GM18907 (cell line): Measurements from ENCODE around the gene TFAP2E.

ENCODE experiments used
- ATAC-seq: cut with Tn5 transposase; IDR thresholded peaks from one replicate; pipeline ENCODE4 v1.9.1; 2021; ENCODE audit warnings: mild to moderate bottlenecking, moderate library complexity; ENCODE audit not compliant: unreplicated experiment

TFAP2E gene

DNA sequence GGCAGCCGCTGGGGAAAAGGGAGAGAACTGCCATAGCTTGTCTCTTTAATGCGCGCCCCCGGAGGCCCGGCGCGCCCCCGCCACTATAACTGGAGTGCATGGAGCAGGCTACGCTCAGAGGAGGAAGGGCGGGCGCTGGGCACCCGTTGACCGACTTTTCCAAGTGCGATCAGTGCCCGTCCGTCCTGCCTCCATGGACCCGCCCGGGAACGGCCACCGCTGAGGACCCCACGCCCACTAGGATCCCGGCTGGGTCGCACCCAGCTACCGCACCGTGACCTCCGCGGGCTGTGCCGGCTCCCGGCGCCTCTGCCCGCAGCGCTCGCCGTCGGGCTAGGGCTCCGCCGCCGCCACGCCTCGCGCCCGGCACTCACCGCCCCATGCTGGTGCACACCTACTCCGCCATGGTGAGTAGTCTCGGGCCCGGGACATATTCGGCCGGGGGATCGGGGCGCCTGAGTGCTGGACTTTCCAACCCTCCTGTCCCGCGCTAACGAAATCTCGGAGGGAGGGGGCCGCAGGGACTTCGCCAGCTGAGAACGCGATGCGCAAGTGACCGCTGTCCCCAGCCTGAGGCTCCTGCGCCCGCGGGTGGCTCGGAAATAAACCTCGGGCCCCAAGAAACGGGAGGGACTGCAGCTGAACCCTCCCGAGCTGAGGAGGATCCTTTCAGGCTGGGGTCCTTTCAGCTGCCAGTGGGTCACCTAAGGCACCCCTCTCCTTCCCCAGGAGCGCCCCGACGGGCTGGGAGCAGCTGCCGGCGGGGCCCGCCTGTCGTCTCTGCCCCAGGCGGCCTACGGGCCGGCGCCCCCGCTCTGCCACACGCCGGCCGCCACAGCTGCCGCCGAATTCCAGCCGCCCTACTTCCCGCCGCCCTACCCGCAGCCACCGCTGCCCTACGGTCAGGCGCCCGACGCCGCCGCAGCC, at the start of gene TFAP2E:
Gene TFAP2E, plus strand, starts transcription at position 117 of the 927 bp plus-strand sequence. Its CDS starts 264 bp downstream, at position 381.
- no peak for ATAC-seq

DNA sequence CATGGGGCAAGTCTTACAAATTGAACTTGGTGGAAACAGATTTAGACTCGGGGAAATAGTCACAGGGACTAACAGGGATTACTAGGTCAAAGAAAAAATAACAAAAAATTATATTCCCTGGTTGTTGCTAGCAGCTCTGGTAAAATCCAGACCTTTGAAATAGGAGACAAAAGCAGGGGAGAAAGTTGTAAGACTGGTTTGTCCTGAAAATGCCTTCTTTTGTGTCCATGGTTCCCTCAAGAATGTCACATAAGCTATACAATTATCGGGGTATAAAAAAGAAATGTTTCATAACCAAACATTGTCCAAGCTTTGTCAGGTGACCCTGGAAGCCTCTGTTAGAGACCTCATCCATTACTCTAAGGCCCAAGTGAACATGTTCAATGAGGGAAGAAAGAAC, 49.0 kb upstream of the TFAP2E start:
- ATAC-seq = no peak

DNA sequence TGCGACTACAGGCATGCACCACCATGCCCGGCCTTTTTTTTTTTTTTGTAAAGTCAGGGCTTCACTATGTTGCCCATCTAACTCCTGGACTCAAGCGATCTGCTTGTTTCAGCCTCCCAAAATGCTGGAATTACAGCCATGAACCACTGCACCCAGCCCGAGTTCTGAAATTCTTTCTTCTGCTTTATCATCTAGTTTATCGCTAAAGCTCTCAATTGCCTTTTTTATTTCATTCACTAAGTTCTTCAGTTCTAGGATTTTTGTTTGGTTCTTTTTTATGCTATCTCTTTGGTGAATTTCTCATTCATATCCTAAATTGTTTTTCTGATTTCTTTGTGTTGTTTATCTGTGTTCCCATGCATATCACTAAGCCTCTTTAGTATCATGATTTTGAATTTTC, 42.9 kb upstream of the TFAP2E start:
- no peak for ATAC-seq

- no peak for ATAC-seq
These were observed 42.2 kb upstream of the TFAP2E start for GRCh38 chr1:35530946-35531345.

- ATAC-seq = no peak
These were observed 41.7 kb upstream of the TFAP2E start for GRCh38 chr1:35531368-35531767.

GRCh38 chr1:35532497-35533223, 40.5 kb upstream of the TFAP2E start:
- no peak for ATAC-seq

DNA sequence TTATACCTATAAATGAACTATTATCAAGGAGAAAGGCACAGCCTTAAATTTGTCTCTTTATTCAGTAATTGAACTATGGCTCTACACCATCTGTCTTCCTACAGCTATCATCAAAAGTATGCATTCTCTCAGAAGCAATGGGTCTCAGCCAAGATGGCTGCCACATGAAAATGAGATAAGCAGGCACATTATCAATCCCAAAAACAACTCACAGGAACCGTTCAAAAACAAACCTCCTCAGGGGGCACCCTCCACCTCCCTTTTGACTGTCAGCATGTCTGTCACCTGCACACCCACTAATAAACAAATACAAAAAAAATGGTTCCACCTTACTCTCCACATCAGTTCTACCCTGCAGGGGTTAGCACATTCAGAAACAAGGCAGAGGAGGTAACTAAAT, 39.5 kb upstream of the TFAP2E start:
- no peak for ATAC-seq

DNA sequence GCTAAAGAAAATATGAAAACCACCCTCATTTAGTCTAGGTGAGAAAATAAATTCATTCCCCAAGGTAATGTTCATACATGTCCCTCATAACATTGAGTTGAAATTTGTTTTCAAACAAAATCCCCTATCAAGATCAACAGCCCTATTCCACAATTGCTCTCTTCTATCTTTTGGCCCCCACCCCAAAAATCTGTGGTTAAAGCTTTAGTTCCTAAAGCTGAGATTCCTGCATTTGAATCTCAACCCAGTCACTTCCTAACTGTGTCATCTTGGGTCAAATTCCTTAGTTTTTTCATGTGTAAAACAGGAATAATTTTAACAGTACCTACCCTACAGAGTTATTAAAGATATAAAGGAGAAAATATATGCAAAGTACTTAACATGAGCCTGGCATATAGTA, 37.9 kb upstream of the TFAP2E start:
- no peak for ATAC-seq

DNA sequence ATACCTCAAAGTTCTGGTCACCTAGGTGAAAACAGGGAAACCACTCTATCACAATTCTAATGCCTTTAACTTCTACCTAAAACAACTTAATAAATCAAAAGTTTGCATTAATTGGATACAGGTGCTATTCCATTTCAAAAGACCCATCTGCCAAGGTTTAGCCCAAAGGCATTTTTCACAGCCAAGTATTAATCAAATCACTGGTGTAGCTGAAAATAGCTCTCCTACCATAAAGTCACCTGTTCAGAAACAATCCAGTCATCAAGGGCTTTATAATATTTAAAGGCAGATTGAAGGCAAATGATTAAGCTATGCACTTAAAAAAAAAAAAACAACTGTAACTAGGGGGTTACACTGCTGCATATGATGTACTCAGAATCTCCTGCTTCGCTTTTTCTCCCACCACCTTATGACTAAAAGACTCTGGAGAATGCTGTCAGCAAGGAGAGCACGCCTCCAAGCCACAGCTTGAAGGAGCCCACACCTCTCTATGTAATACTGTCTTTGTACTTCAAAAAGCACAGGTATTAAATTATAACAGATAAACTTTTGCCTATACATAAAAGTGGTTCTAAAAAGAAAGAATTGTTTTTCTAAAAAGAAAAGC, 36.5 kb upstream of the TFAP2E start:
- ATAC-seq = no peak

DNA sequence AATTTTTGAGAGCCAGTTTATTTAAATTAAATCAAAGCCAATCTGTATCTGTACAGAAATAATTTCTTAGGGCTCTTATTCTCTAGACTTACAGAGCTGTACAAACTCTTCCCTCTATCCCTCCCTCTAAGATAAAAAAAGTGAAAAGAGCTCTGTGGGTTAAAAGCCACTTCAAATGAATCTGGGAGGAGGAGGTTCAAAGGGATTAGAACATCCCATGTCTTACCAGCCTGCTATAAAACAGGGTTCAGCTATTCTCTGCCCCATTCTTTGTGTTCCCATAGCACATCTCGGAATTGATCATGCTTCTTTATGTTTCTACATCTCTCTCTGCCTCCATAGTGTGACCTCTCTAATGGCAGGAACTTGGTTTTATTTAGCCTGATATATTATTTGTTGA, 35.3 kb upstream of the TFAP2E start:
- no peak for ATAC-seq

- ATAC-seq = no peak
These were observed 33.9 kb upstream of the TFAP2E start for GRCh38 chr1:35539073-35539823.

GRCh38 chr1:35539824-35540261, 33.3 kb upstream of the TFAP2E start:
- no peak for ATAC-seq

- ATAC-seq = peak; percentile 61
These were observed 28.1 kb upstream of the TFAP2E start for GRCh38 chr1:35544976-35545375.

- ATAC-seq = no peak
These were observed 26.5 kb upstream of the TFAP2E start for GRCh38 chr1:35546614-35547013.

DNA sequence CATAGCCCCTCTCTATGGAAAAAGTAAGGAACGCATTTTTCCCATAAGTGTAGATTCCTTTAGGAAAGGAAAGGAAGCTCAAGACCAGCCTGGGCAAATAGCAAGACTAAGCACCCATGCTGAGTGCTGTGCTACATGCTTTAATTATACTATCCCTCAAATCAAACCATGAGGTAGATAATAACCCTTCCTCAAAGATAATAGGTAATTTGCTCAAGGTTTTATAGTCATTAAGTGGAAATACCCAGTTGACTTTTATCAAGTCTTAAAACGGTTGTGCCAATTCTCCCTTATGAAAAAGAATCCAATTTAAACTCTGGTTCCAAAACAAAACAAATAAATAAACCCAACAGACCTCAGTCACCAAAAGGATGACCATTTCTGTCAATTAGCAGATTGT, 19.3 kb upstream of the TFAP2E start:
- ATAC-seq = no peak

- ATAC-seq = no peak
These were observed 18.6 kb upstream of the TFAP2E start for GRCh38 chr1:35554266-35555211.

DNA sequence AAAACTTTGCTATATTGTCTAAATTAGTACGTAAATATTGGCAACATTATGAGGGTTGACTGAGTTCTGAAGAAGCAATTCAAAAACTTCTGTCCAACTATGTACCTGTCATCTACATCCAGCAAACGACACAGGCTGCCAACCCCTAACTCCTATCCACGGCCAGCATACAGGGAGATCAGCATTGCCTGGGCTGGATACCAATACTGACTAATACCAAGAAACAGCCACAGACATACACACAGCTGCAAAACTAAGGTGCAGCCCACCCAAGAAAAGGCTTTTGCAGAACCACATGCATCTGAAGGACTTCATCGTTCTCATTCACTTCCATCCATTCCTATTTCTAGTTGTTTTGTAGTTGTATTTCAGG, 17.9 kb upstream of the TFAP2E start:
- no peak for ATAC-seq

DNA sequence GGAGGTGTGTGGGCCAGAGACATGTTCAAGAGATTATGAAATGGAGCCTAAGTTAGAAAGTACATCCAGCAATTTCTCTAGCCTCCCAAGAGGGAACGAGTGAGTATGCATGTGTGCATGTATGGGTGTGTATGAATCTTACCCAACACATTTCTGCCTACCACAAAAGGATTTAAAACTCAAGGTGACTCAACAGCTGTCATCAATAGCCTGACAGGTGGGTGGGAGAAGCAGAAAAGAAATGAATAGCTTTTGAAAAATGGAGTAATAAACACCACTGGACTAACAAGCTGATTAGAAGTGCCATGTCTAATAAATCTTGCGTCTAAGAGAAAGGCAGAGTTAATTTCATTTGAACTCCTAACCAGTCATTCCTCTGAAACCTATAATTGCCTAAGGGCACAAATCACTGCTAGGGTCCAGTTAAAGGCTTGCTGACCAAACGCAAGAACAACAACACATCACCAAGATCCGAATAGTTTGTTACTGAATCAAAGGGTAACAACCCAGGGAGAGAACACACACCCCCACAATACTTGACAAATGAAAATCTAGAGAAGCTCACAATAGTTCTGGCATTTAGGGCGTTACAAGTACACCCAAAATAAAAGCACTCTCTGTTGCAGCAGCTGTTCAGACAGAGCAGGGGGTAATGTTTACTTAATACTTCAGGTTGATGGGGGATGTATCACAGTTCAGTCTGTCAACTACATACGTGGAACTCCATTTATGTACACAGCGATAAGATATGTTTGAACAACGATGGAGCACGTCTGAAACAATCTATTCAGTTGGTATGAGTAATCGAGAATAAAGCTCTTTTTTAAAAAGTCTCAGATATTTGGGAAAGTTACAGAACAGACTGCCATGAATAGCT, 17.3 kb upstream of the TFAP2E start:
- ATAC-seq = no peak
